Measurements from ENCODE around the gene MAP3K2.

DNA sequence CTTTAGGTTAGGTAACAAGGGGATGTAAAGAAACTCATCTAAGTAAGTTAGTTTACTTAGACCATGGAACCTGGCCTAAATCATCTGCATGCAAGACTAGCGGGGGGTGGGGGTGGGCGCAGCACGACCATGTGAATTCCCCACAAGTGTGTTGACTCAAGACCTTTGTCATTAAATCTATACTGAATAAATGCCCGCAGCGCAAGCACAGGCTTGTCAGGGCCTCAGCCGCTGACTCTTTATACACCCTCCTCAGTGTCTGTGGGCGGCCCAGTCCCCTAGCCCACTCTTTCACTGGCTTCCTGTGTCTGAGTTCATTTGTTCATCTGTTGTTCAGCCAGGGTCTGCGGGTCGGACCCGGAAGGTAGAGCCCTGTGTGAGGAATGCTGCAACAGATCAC lies 17.8 kb downstream of the MAP3K2 start:
- no peak for TF ChIP-seq POLR2A (IDR thresholded peaks at IDR 0.05)
- TF ChIP-seq, protein P1, sequence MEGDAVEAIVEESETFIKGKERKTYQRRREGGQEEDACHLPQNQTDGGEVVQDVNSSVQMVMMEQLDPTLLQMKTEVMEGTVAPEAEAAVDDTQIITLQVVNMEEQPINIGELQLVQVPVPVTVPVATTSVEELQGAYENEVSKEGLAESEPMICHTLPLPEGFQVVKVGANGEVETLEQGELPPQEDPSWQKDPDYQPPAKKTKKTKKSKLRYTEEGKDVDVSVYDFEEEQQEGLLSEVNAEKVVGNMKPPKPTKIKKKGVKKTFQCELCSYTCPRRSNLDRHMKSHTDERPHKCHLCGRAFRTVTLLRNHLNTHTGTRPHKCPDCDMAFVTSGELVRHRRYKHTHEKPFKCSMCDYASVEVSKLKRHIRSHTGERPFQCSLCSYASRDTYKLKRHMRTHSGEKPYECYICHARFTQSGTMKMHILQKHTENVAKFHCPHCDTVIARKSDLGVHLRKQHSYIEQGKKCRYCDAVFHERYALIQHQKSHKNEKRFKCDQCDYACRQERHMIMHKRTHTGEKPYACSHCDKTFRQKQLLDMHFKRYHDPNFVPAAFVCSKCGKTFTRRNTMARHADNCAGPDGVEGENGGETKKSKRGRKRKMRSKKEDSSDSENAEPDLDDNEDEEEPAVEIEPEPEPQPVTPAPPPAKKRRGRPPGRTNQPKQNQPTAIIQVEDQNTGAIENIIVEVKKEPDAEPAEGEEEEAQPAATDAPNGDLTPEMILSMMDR (IDR thresholded peaks at IDR 0.05) = no peak

All from prostate gland (tissue), 2 donors.